HT1080 (cell line): ENCODE results near the gene CACNG1. TPM values are rescaled to one million over a fixed set of nuclear protein-coding genes. Genes with fewer than 3 reads are reported as not detected.

ENCODE experiments used
- DNase-seq: peaks from one replicate; pipeline ENCODE4 v3.0.0-alpha.2; 2015; ENCODE audit warnings: low read depth
- total RNA-seq: library from RNA; depleted of rRNA; stranded (reverse); fragments of >200 nt; shearing (Covaris generic); gene quantifications from 2 replicates; pipeline ENCODE4 v1.2.3, GENCODE V29; 2014

Gene CACNG1
- total RNA-seq, 1 experiment from 2014 or later: 0.06 TPM

DNA sequence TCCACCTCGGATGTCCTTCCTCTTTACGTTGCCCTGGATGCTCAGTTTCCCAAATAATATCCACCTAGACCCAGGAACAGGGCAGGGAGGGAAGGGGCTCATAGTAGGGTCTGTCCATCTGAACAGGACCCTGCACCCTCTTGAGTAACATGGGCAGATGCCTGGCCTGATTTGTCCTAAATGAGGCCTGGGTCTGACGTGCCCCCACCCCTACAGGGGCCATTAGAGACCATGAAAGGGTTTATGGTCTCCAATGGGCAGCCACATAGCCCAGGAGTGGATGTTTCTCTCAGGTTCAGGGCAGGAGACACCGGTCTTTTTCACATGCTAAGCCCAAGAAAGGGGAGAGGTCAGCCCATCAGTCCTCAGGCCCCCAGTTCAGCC, 6.8 kb downstream of the CACNG1 start:
- no peak for DNase-seq

DNA sequence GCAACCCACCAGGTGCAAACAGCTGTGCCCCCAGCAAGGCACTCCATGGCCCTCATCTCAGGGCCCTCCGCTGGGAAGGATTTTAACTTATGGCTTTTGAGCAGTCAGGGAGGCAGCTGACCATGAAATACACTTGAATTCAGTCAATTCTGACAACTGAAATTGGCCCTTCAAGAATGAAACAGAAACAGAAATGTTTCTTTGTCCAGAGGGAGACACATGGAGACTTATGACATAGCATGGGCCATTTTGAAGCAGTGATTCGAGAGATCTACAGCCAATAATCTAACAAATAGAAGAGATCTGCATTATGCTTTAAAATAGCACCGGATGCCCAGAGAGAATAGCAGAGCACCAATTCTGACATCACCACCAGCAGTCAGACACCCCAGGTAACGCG, 7.5 kb downstream of the CACNG1 start:
- DNase-seq: no peak

DNA sequence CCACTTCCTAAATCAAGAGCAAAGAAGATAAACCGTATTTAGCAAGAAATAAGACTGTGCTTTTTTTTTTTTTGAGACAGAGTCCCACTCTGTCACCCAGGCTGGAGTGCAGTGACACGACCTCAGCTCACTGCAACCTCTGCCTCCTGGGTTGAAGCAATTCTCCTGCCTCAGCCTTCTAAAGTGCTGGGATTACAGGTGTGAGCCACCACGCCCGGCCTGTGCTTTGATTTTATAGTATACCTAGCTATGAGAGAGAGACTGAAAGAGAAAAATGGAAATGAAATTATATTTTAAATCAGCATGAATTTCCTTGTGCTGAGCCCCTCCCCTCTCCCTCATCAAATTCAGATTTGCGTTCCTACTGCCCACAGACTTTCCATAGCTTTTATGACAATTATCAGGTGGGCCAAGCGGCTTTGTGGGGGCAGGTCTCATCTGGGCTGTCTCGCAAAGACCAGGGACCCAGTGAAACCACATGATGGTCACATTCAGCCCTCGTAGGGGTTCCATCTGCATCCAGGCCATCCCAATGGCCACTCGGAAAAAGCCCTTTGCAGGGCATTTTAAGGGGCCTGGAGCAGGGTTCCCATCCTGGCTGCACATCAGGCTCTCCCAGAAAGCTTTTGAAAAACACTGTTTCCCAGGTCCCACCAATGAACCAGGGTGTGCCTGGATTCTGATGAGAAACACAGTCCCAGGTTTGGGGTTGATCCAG, 8.5 kb downstream of the CACNG1 start:
- DNase-seq: no peak

- DNase-seq: no peak
Observed at GRCh38 chr17:67053438-67054000, 9.2 kb downstream of the CACNG1 start.

DNA sequence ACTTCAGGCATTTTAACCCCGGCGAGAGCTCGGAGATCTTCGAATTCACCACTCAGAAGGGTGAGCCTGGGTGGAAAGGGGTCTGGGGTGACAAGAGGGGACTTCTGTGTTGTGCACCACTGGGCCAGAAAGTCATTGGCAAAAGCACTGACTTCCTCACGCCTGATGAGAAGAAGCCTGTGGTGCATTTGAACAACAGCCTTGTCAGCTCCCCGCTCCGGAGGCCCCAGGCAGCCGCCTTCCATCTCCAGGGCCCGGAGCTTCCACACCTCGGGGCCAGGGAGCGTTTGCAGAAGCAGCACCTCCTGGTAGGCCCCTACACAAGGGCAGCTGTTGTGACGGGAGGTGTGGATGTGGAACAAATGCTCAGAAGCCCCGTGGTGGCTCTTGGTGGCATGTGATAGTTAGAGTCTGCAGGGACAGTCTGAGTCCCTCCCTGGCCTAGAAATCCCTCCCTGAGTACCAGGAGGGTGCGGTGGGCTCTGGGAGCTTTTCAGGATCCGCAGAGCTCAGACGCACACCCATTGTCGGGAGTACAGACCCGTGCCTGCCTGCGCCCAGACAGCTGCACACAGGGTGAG, 9.7 kb downstream of the CACNG1 start:
- DNase-seq: no peak

GRCh38 chr17:67054608-67055007, 10.3 kb downstream of the CACNG1 start:
- no peak for DNase-seq

DNA sequence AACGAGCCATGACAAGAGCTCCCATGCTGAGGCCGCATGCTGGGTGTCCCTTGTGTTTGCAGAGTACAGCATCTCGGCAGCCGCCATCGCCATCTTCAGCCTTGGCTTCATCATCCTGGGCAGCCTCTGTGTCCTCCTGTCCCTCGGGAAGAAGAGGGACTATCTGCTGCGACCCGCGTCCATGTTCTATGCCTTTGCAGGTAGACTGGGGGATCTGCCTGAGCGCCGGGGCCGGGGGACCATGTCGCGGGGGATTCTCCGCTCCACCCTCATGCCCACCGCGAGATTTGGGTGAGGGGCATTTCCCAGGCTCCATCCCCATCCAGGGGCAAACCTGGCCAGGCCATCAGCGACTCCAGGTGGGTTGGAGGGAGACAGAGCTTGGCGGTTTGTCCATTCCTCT, 10.7 kb downstream of the CACNG1 start:
- DNase-seq: no peak

DNA sequence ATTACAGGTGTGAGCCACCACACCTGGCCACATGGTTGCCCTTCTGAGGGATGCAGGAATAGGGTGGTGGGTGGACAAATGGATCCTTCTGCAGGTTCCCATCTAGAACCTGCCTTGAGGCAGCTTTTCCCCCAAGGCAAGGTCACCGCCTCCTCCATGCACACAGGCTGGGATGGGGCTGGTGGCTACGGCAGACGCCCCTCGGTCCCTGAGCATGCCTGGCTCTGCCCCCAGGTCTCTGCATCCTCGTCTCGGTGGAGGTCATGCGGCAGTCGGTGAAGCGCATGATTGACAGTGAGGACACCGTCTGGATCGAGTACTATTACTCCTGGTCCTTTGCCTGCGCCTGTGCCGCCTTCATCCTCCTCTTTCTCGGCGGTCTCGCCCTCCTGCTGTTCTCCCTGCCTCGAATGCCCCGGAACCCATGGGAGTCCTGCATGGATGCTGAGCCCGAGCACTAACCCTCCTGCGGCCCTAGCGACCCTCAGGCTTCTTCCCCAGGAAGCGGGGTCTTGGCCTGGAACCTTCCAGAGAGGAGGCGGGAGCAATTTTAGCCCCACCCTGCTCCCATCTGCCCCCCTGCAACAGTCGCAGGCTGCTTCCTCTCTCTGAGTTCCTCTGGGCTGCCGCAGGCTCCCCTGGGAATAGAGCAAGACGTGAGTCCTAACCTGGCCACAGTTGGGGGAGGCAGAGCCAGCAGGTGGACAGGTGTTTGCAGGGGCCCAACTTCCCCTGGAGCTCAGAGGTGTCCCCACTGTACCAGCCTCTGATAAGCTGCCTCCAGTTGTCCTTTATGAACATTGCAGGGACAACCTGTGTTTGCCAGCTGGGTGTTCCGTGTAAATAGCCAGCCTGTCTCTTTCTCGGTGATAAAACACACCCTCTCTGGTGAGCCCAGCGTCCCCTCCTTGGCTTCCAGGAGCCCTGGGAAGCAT, 11.7 kb downstream of the CACNG1 start:
- no peak for DNase-seq

- DNase-seq: no peak
Observed at GRCh38 chr17:67056746-67057490, 12.6 kb downstream of the CACNG1 start.

- no peak for DNase-seq
Observed at GRCh38 chr17:67058036-67058435, 13.7 kb downstream of the CACNG1 start.

GRCh38 chr17:67059372-67059771, 15.0 kb downstream of the CACNG1 start:
- DNase-seq: no peak

DNA sequence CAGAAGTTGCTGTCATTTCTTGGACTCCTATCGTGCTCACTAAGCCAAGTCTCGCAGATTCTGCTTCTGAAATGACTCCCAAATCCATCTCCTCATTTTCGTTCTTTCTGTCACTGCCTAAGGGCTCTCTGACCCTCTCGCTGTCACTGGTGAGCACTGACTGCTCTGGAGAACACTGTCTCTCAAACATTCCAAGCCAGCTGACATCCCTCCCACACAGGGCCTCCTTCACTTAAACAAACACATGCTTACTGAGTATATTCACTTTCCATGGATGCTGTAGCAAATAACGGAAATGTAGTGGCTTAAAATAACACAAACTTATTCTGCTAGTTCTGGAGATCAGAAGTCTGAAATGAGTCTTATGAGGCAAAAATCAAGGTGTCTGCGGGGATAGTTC, 18.8 kb downstream of the CACNG1 start:
- no peak for DNase-seq

- DNase-seq: no peak
Observed at GRCh38 chr17:67066717-67067116, 22.4 kb downstream of the CACNG1 start.

DNA sequence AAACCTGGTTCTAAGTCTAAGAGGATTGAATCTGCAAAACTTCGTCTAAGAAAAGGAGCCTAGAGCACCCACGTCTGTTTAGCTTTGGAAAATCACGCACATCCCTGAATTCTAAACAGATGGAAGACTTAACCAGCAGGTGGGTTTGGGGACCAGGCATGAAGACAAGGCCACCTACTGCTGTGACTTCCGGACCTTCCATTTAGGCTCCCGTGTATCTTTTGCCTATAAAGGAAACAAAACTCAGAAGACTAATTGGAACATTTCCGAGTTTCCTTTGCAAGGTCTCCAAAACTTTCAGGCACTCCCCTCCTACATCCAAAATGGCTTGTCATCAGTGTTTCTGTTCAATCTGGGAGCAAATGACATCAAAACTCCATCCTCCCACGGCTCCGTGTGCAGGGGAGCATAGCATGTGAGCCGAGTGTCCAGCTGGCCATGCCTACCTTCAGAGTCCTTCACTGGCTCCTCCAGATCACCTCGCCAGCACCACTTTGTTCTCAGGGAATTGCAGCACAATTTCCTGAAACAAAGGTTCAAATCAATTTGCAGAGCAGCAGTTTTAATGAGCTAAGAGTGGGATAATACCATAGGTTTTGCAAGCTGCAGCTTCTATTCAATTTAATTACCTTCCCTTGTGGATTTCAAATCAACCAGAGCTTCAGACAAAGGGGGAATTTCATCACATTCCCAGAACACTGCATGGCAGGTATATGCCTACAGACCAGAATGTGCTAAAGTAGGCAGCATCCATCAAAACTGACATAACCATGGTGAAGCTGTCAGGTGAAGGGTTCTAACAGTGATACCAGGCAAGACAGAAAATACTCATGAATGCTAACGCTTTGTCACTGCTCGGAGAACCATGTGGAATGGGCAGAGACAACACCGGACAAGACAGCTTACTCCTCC, 23.5 kb downstream of the CACNG1 start:
- no peak for DNase-seq

DNA sequence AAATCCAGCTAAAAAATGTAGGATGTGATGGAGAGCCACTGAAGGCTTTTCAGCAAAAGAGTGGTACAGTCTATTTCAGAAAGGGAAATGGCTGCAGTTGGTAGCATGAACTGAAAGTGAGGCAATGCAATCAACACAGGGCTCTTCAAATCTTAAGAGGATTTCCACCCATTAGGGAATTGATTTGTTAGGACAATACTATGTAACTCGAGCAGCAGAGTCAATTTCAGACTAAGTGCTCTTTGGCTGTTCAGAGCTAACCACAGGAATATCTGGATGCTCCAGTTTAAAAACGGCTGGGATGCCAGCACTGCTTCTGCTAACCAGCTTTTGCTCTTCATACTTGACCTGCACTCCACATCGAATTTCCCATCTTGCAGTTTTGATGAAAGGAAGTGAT, 24.6 kb downstream of the CACNG1 start:
- no peak for DNase-seq

DNA sequence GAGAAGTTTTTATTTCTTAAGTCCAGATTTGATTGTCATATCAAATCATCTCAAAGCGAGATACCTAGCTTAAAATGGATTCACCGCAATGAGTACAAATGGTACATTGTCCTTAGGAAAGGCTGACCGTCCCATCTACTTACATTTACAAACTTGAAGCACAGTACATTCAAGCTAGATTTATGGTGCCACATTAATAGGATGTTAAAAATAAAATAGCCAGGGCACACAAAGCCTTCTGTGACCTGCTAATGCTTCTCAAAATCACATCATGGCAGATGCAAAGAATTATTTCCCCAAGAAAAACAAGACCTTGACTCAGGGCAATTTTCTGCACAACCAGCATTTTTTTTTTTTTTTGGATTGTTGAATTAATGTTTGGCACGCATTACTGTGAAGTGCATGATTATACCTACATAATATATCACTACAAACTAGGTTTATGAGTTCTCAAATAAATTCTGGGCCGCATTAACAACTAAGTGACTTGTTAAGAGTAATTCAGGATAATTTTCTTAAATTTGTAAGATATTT, 25.3 kb downstream of the CACNG1 start:
- DNase-seq: no peak

DNA sequence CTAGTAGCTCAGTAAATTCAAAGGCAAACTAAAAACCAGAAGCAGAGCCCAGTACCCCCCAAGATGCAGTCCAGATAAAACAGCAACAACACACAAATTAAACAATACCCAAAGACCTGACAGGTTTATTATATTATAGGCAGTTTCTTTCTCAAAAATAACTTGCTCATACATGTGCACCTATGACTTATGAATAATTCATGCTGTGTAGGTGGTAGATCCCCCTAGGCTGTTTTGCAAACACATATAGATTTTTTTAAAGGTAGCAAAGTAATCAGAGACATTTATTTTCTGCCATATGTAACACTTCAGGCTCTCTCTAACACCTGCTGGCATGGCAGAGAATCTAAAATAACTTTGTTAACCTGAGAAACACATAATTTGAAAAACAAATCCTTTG, 27.2 kb downstream of the CACNG1 start:
- no peak for DNase-seq

DNA sequence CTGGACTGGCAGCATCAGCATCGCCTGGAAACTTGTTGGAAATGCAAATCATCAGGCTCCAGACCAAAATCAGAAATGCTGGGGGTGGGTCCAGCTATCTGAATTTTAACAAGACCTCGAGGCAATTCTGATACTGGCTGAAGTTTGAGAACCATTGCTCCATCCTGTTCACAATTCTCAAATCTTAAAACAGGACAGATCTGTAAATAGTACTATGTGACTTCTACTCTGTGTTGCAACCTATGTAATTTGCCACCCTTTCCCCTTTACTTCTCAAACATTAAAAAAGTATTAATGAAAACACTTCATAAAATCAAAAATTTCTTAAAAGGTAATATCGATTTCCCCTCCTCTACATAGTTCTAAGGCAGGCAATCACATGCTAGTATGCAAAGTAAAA, 28.5 kb downstream of the CACNG1 start:
- DNase-seq: no peak

DNA sequence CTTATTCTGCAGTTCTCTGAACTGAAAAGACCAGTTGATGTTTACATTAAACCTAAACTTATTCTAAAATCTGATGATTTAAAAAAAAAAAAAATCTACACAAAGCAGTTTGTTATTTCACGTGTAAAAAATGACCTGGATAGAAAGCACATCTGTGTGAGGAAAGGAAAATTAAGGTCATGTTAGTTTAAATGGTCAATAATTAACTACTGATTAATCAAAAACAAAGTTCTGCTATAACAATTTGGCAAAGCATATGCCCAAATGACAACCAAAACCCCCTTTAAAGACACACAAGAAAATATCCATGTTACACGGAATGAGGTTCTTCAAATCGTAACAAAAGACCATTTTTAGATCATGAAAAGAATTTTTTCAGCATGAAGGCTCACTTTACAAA, 30.4 kb downstream of the CACNG1 start:
- DNase-seq: no peak

- DNase-seq: no peak
Observed at GRCh38 chr17:67076290-67076689, 31.9 kb downstream of the CACNG1 start.
